Stomach (tissue), 9 donors: Measurements from ENCODE around the gene CDH2. TPM values are rescaled to one million over a fixed set of nuclear protein-coding genes. Genes with fewer than 3 reads are reported as not detected.

Experiments used
- DNase-seq, 2 donors: peaks; one replicate each; pipeline versions ENCODE4 v3.0.0 to v3.0.0-alpha.2; 2013 to 2019
- H3K27ac ChIP-seq, 5 donors: fragments of 200-600 bp in 4 of 5; sonication (generic) in 4 of 5; one replicate each; pipeline ENCODE4 v1.5.1; 2013 to 2019; ENCODE audit warnings: mild to moderate bottlenecking in 1 of 5, moderate library complexity in 1 of 5
- H3K27me3 ChIP-seq, 3 donors: fragments of 200-600 bp; sonication (generic); one replicate each; pipeline ENCODE4 v1.5.1; 2017 to 2019; ENCODE audit warnings: mixed run types in 1 of 3
- H3K36me3 ChIP-seq, 4 donors: fragments of 200-600 bp; sonication (generic); 1 replicate in 3 of 4; 2 replicates in 1 of 4; pipeline ENCODE4 v1.5.1; 2016 to 2019
- H3K4me1 ChIP-seq, 4 donors: fragments of 200-600 bp; sonication (generic); one replicate each; pipeline ENCODE4 v1.5.1; 2016 to 2019
- H3K4me3 ChIP-seq, 4 donors: fragments of 200-600 bp; sonication (generic) in 3 of 4; one replicate each; pipeline ENCODE4 v1.5.1; 2016 to 2019; ENCODE audit warnings: mild to moderate bottlenecking in 1 of 4
- H3K9me3 ChIP-seq, 4 donors: fragments of 200-600 bp; sonication (generic); one replicate each; pipeline ENCODE4 v1.5.1; 2016 to 2019
- EP300 ChIP-seq: sonication (generic); formaldehyde crosslinking; IDR thresholded peaks from one replicate; pipeline ENCODE4 v1.6.1; 2017; ENCODE audit warnings: antibody characterized with exemption
- POLR2A ChIP-seq, 4 donors: fragments of 450-650 bp; IDR thresholded peaks; one replicate each; pipeline ENCODE4 v1.6.1; 2016; ENCODE audit warnings: antibody characterized with exemption in 4 of 4, control low read depth in 2 of 4, mild to moderate bottlenecking in 1 of 4, moderate library complexity in 1 of 4
- POLR2AphosphoS5 ChIP-seq, 3 donors: sonication (generic); formaldehyde crosslinking; IDR thresholded peaks; one replicate each; pipeline ENCODE4 v1.6.1; 2016; ENCODE audit warnings: antibody characterized with exemption in 3 of 3
- WGBS, 5 donors: extraction: QIAGEN DNeasy Blood & Tissue Kit in 3 of 5; methylation state at CpG; one replicate each; pipeline versions ENCODE4 v1.1.5 to v1.1.7; 2013 to 2018; 5-methylcytosine and 5-hydroxymethylcytosine counted together
- intact Hi-C: fragments of 100-400 bp; cut with DNase I; formaldehyde crosslinking; loops from one replicate; pipeline ENCODE4 v1.15.1; 2023; ENCODE audit warnings: low total_unique reads
- polyA plus RNA-seq, 3 donors: library from polyadenylated mRNA; stranded (reverse); fragments of 200-250 nt; gene quantifications; one replicate each; pipeline ENCODE4 v1.2.3, GENCODE V29; 2013
- total RNA-seq, 5 donors: library from RNA; depleted of rRNA; stranded (reverse); fragments of >200 nt; gene quantifications; one replicate each; pipeline versions ENCODE4 v1.1.0 to v1.2.3, GENCODE V29; 2014 to 2016
- TF ChIP-seq, protein P1 (sequence below), 7 experiments: fragments of 450-650 bp in 4 of 7; fragments of 200-600 bp in 3 of 7; sonication (generic) in 3 of 7; IDR thresholded peaks; one replicate each; pipeline ENCODE4 v1.5.1; 2016 to 2019; ENCODE audit warnings: antibody characterized with exemption in 7 of 7, control low read depth in 2 of 7, mild to moderate bottlenecking in 1 of 7
- donor health status: healthy with polysubstance abuse.
- donor health status: Bipolar disorder and iron deficiency.
- donor health status: healthy.

The CDH2 gene
- total and polyA plus RNA-seq, 8 donors, result 0.58 to 21.9 (median 5.7) TPM

DNA sequence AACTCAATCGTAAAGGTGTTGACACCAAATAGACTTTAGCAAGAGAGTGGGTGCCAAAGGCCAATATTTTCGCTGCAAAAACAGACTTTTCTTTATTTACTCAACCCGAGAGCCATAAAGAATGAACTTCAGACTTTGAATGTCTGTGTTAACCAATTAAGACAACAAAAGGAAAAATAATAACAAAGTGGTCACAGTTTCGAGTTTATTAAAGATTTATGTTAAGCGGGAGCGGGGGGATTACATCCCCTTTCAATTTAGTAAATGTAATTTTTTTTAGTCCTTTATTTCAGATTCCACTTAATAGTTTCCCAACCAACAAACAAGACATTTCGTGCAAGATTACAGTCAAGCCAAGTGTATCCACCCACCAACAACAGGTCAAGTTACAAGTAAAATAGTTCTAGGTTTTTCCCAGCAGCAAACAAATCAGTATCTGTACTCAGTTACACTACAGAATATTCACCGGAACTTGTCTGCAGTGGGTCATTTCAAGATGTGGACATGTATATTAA, 9.0 kb downstream of the CDH2 start:
- intact Hi-C loops, result no loop called here
- 74 to 86% (median 80%) methylated on average over 8 of the region's 8 CpGs for WGBS, 5 donors
- no peak for DNase-seq

DNA sequence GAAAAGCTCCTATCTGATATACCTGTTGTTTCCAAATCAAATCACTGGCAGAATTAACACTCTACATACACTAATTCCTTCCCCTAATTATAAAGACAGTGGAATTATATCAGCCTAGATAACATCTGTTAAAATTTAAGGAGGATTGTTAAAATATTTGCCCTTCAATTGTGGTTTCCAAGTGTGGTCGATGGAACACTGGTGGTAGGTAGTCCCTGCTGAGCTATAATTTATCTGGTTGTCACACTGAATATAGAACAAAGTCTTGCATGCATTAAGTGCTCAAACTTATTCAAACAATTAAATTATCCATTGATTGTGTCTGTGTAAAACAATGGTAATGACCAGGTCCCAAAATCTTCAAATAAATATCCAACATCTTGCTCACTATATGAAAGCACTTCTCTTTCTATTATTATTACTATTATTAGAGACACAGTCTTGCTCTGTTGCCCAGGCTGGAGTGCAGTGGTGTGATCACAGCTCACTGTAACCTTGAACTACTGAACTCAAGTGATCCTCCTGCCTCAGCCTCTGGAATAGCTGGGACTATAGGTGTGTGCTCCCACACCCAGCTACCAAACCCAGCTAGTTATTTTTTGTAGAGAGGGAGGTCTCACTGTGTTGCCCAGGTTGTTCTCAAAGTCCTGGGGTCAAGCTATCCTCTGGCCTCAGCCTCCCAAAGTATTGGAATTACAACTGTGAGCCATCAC, 12.0 kb downstream of the CDH2 start:
- WGBS, 5 donors, result 24 to 47% (median 33%) methylated on average over 1 of the region's 1 CpG
- TF ChIP-seq, protein P1, sequence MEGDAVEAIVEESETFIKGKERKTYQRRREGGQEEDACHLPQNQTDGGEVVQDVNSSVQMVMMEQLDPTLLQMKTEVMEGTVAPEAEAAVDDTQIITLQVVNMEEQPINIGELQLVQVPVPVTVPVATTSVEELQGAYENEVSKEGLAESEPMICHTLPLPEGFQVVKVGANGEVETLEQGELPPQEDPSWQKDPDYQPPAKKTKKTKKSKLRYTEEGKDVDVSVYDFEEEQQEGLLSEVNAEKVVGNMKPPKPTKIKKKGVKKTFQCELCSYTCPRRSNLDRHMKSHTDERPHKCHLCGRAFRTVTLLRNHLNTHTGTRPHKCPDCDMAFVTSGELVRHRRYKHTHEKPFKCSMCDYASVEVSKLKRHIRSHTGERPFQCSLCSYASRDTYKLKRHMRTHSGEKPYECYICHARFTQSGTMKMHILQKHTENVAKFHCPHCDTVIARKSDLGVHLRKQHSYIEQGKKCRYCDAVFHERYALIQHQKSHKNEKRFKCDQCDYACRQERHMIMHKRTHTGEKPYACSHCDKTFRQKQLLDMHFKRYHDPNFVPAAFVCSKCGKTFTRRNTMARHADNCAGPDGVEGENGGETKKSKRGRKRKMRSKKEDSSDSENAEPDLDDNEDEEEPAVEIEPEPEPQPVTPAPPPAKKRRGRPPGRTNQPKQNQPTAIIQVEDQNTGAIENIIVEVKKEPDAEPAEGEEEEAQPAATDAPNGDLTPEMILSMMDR (IDR thresholded peaks at IDR 0.05), result no peak
- TF ChIP-seq POLR2AphosphoS5 (IDR thresholded peaks at IDR 0.05) (no peak), EP300 (no peak), POLR2A (IDR thresholded peaks at IDR 0.05) (no peak)
- no peak for DNase-seq
- H3K27me3 ChIP-seq, result no peaks in the 10 kb centered on the region
- H3K4me3 ChIP-seq, result no peak overlapping the region
- H3K4me1 ChIP-seq, result no peaks in the 10 kb centered on the region
- intact Hi-C loops, result no loop called here
- H3K36me3 ChIP-seq, result no peaks in the 10 kb centered on the region
- no peak overlapping the region for H3K27ac ChIP-seq
- H3K9me3 ChIP-seq, result no peaks in the 10 kb centered on the region

More for the DNA sequence above, 9.0 kb downstream of the CDH2 start:
- H3K4me3 ChIP-seq, result no peak overlapping the region
- peaks cover 0 to 22% (median 0%) of the 10 kb centered on the region in 3 donors for H3K27me3 ChIP-seq
- H3K4me1 ChIP-seq, result no peaks in the 10 kb centered on the region
- H3K27ac ChIP-seq, result no peak overlapping the region
- TF ChIP-seq EP300, result no peak
- no peak for TF ChIP-seq POLR2AphosphoS5 (IDR thresholded peaks at IDR 0.05)
- TF ChIP-seq, protein P1 (IDR thresholded peaks at IDR 0.05), result no peak
- no peak for TF ChIP-seq POLR2A (IDR thresholded peaks at IDR 0.05)
- H3K9me3 ChIP-seq, result no peaks in the 10 kb centered on the region
- H3K36me3 ChIP-seq, result no peaks in the 10 kb centered on the region

DNA sequence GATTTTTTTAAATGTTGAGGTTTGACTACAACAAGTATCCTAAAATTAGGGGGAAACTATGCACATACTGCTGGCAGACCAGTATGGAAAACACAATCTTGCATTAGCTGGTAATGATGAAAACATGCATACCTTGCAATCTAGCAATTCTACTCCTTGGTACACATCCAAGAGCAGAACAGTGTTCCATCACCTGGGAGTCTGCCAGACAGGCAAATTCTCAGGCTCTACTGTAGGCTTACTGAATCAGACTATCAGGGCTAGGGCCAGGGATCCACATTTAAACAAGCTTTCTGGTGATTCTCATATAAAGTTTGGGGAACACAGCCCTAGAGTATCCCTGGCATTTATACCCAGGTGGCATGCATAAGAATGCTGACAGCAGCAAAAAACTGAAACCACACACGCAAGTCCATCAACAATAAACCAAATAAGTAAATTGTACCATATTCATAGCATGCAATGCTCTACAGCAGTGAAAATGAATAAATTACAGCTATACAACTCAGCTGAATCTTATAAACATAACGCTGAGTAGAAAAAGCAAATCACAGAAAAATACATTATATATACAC, 13.6 kb downstream of the CDH2 start:
- Histone ChIP-seq H3K27ac (no peak overlapping the region), H3K36me3 (no peaks in the 10 kb centered on the region), H3K9me3 (no peaks in the 10 kb centered on the region), H3K27me3 (no peaks in the 10 kb centered on the region), H3K4me1 (peaks cover 0 to 4% (median 1%) of the 10 kb centered on the region in 4 donors), H3K4me3 (no peak overlapping the region)
- intact Hi-C loops, result no loop called here
- WGBS, 5 donors, result 87 to 97% (median 93%) methylated on average over 2 of the region's 2 CpGs
- no peak for DNase-seq
- TF ChIP-seq POLR2A (IDR thresholded peaks at IDR 0.05), result no peak
- TF ChIP-seq EP300, result no peak
- TF ChIP-seq, protein P1 (IDR thresholded peaks at IDR 0.05), result no peak
- no peak for TF ChIP-seq POLR2AphosphoS5 (IDR thresholded peaks at IDR 0.05)

DNA sequence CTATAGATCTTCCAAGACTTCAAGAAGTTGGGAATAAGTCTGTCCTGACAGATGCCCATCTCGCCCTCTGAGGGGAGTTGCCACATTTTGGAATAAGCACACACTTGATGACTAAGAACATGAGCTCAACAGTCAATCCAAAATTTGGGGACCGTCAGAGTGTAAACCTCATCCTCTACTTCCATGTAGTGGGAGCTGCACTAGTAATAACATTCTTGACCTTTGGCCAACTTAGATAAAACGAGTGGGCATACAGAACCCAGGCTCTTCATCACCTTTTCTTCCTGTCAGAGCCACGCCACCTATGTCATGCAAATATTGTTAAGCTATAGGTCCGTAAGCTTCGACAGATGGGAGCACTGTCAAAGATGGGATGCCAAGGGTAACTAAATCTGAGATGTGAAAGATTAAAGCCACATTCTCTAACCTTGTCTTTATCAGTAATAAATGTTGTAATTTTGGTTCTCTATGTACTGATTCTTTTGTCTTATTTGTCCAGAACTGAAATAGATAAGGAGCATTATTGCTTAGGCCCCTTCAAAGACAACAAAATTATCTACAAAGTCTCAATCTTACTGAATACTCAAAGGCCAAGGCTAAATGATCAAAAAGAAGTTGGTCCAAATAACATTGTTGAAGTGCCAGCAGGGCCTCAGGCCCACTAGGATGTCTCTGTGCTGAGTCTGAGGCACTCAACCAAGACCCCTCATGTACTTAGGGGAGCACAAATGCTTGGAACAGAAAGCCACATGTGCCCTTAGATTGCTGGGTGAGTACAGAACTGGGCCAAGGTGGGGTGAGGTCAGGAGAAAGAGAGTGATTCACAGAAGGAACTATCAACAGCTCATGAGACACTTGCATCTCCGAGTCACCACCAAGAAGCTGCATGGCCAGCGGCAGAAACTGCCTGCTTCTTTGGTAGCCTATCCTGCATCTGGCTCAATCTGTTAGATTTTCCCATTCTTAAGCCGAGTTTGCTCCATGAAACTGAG, 15.0 kb downstream of the CDH2 start:
- Histone ChIP-seq H3K9me3 (no peaks in the 10 kb centered on the region), H3K27ac (no peak overlapping the region), H3K27me3 (no peaks in the 10 kb centered on the region), H3K4me1 (peaks cover 0 to 16% (median 8%) of the 10 kb centered on the region in 4 donors), H3K36me3 (no peaks in the 10 kb centered on the region), H3K4me3 (no peak overlapping the region)
- intact Hi-C loops, result no loop called here
- WGBS, 5 donors, result 80 to 85% (median 83%) methylated on average over 9 of the region's 9 CpGs
- no peak for DNase-seq
- TF ChIP-seq POLR2A (IDR thresholded peaks at IDR 0.05) (no peak), POLR2AphosphoS5 (IDR thresholded peaks at IDR 0.05) (no peak), EP300 (no peak)
- TF ChIP-seq, protein P1 (IDR thresholded peaks at IDR 0.05), result no peak
